Large intestine (tissue), 3 donors: Measurements from ENCODE around the gene STAT6. TPM values are rescaled to one million over a fixed set of nuclear protein-coding genes. Genes with fewer than 3 reads are reported as not detected.

Experiments
- DNase-seq, 2 donors: peaks; one replicate each; pipeline versions ENCODE4 v3.0.0 to v3.0.0-alpha.2; 2013
- H3K27ac ChIP-seq: one replicate; pipeline ENCODE4 v1.5.1; 2013; ENCODE audit warnings: low read length
- H3K27me3 ChIP-seq: 2 replicates; pipeline ENCODE4 v1.6.1; 2013; ENCODE audit warnings: low read length; ENCODE audit not compliant: control insufficient read depth, insufficient read depth
- H3K36me3 ChIP-seq: 2 replicates; pipeline ENCODE4 v1.6.1; 2013; ENCODE audit warnings: low read length; ENCODE audit not compliant: control insufficient read depth, insufficient read depth
- H3K4me1 ChIP-seq: one replicate; pipeline ENCODE4 v1.6.1; 2013; ENCODE audit warnings: low read length; ENCODE audit not compliant: control insufficient read depth, insufficient read depth
- H3K4me3 ChIP-seq: one replicate; pipeline ENCODE4 v1.5.1; 2013; ENCODE audit warnings: low read length
- H3K9me3 ChIP-seq: one replicate; pipeline ENCODE4 v1.6.1; 2013; ENCODE audit warnings: mild to moderate bottlenecking, low read depth, low read length, moderate library complexity; ENCODE audit not compliant: control insufficient read depth
- WGBS: methylation state at CpG from one replicate; pipeline ENCODE4 v1.1.5; 2013; ENCODE audit warnings: low lambda C conversion rate; ENCODE audit not compliant: insufficient coverage; 5-methylcytosine and 5-hydroxymethylcytosine counted together
- polyA plus RNA-seq: library from polyadenylated mRNA; unstranded; fragments of 120-200 nt; gene quantifications from one replicate; pipeline ENCODE4 v1.2.1, GENCODE V29; 2013

The STAT6 gene
- polyA plus RNA-seq, 1 donor = 114 TPM

DNA sequence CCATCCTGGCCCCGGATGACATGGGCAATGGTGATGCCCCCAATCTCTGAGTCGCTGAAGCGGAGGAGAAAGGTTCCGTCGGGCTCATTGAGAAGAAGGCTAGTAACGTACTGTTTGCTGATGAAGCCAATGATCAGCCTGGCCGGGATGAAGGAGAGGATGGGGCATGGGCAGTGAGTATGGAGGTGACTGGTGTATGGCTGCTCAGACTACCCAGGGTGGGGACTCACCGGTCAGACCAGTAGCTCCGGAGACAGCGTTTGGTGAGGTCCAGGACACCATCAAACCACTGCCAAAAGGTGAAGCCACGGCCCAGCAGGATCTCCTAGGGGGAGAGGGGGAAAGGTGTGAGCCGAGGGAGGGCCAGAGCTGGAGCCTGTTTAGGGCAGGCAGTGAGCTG is 11.4 kb downstream of the STAT6 start:
- Histone ChIP-seq H3K9me3 (no peaks in the 10 kb centered on the region), H3K4me1 (peaks cover 13% of the 10 kb centered on the region), H3K4me3 (no peak overlapping the region), H3K27me3 (no peaks in the 10 kb centered on the region), H3K27ac (no peak overlapping the region), H3K36me3 (peaks cover 73% of the 10 kb centered on the region)
- no peak for DNase-seq
- WGBS = no CpG with 5 or more reads among the region's 12 CpGs

DNA sequence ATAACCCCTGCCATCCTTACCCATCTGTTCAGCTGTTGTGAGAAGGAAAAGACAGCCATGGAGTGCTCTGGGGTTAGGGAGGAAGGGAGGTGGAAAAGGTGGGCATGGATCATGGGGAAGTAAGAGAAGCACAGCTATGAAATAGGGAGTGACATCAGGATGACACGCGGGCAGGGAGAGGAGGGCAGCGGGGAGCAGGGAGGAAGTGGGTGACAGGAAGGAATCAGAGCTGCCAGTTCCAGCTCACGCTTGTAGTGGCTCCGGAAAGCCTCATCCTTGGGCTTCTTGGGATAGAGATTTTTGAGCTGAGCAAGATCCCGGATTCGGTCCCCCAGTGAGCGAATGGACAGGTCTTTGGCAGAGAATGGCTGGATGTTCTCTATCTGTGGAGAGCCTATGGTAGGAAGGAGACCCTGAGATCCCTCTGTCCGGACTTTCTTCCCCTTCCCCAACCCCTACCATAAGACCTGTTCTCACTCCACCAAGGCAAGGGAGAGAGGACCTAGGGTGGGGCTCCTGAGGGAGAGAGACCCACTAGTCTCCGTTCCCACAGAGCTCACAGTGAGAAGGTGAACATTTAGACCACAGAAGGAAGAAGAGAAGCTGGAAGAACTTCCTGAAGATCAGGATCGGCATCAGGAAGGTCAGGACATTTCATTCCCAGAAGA is 12.0 kb downstream of the STAT6 start:
- Histone ChIP-seq H3K4me3 (no peak overlapping the region), H3K27ac (no peak overlapping the region), H3K4me1 (peaks cover 13% of the 10 kb centered on the region), H3K27me3 (no peaks in the 10 kb centered on the region), H3K9me3 (no peaks in the 10 kb centered on the region), H3K36me3 (peaks cover 73% of the 10 kb centered on the region)
- no CpG with 5 or more reads among the region's 11 CpGs for WGBS
- no peak for DNase-seq

DNA sequence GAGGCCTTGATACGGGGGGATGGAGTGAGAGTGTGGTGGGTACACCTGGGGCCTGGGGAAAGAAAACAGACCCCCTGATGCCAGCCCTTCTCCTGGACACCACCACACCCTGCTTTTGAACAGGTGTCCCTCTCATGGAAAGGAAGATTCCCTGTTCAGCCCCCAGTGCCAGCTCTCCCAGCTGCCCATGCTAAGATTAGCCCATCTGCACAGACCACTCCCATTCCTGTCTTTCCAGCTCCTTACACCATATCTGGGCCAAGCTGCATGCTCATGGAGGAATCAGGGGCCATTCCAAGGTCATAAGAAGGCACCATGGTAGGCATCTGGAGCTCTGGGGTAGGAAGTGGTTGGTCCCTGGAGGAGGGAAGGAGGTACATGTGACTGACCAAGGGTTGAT is 12.6 kb downstream of the STAT6 start:
- Histone ChIP-seq H3K4me1 (peaks cover 15% of the 10 kb centered on the region), H3K36me3 (peaks cover 71% of the 10 kb centered on the region)
- WGBS = no CpG with 5 or more reads among the region's 1 CpG

DNA sequence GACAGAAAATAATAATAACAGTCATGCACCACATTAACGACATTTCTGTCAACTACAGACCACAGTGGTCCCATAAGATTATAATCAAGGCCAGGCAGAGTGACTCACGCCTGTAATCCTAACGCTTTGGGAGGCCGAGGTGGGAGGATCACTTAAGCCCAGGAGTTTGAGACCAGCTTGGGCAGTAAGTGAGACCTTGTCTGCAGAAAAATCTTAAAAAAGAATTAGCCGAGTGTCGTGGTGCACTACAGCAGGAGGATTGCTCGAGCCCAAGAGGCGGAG is 13.7 kb downstream of the STAT6 start:
- Histone ChIP-seq H3K27me3 (no peaks in the 10 kb centered on the region), H3K4me1 (peaks cover 12% of the 10 kb centered on the region), H3K36me3 (peaks cover 77% of the 10 kb centered on the region), H3K27ac (no peak overlapping the region), H3K4me3 (no peak overlapping the region), H3K9me3 (no peaks in the 10 kb centered on the region)
- DNase-seq = no peak
- WGBS = no CpG with 5 or more reads among the region's 8 CpGs

More for the DNA sequence above, 12.6 kb downstream of the STAT6 start:
- no peaks in the 10 kb centered on the region for H3K9me3 ChIP-seq
- no peaks in the 10 kb centered on the region for H3K27me3 ChIP-seq
- no peak overlapping the region for H3K4me3 ChIP-seq
- no peak overlapping the region for H3K27ac ChIP-seq
- DNase-seq = no peak

DNA sequence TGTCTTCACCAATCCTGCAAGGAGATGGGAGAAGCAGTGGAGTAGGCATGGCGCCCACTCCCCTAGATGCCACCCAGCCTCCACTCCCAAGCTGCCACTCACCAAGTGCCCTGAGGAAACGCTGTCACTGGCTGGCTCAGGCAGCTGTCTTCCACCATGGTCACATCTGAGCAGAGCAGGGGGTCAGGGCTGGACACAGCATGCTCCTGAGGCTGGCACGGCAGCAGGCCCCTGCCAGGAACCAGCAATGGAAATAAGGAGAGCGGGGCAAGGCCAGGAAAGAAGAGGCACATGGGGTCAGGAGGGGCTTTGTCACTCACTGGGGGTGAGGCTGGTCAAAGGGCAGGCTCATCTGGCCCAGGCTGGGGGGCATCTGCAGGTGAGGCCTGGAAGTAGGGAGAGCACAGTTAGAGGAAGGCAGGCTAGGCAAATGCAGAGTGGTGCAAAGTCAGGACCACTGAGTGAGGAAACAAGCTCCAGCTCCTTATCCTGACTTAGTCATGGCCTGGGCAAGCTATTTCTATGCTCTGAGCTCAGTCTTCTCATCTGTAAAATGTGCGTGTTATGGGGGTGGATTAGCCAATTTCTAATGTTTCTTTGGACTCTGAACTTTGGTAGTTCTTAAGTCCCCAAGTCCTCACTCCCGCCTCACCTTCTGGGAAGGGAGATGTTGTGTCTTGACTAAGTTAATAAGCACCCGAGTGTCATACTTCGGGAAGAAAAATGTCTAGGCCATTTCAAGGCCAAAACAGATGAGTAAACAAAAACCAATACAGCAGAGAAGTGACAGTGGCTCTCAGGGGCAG is 14.2 kb downstream of the STAT6 start:
- H3K27me3 ChIP-seq = no peaks in the 10 kb centered on the region
- H3K4me1 ChIP-seq = peaks cover 7% of the 10 kb centered on the region
- no peak overlapping the region for H3K27ac ChIP-seq
- H3K9me3 ChIP-seq = no peaks in the 10 kb centered on the region
- DNase-seq = no peak
- no peak overlapping the region for H3K4me3 ChIP-seq
- no CpG with 5 or more reads among the region's 8 CpGs for WGBS
- peaks cover 79% of the 10 kb centered on the region for H3K36me3 ChIP-seq

DNA sequence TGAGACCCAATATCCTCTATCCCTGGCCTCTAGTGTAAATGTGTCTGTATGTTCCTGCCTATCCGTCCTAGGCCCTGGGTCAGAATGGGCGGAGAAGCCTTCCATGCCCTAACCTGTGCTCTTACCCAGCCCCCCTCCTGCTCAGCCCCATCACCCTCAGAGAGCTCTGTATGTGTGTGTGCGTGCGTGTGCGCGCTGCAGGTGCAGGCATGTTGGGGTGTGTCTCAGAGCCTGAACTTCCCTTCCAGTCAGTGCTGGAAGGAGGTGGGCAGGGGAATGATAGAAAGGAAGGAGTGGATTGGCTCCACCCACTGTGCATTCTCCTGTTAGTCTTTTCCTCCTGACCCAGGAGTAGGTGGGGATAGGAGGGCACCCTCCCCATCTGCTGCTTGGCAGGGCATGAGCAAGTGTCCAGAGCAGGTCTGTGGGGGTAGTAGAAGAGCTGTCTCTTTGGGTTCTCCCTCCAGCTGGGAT is 15.0 kb downstream of the STAT6 start:
- DNase-seq = peak in 1 of 2 donors; percentile 26
- Histone ChIP-seq H3K9me3 (no peaks in the 10 kb centered on the region), H3K36me3 (peaks cover 86% of the 10 kb centered on the region), H3K27me3 (no peaks in the 10 kb centered on the region), H3K4me3 (no peak overlapping the region), H3K4me1 (peaks cover 10% of the 10 kb centered on the region), H3K27ac (no peak overlapping the region)
- WGBS = no CpG with 5 or more reads among the region's 6 CpGs

DNA sequence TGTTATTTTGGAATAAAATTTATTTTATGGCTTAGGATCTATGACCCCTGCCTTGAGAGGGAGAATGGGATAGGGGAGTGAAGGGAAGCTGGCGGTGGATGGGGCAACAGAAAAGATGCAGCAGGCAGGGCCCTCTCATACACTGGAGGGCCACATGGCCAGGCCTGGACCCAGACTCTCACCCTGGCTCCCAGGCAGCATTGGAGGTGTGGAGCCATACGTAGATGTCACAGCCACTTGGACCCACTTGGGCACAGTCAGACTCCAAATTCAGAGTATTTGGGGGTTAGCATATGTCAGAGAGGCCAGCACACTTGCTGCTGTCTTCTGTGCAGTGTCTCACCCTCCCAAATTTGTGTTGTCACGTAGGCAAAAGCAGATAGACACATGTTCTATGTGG is 15.7 kb downstream of the STAT6 start:
- no CpG with 5 or more reads among the region's 3 CpGs for WGBS
- H3K4me1 ChIP-seq = peaks cover 17% of the 10 kb centered on the region
- H3K9me3 ChIP-seq = no peaks in the 10 kb centered on the region

DNA sequence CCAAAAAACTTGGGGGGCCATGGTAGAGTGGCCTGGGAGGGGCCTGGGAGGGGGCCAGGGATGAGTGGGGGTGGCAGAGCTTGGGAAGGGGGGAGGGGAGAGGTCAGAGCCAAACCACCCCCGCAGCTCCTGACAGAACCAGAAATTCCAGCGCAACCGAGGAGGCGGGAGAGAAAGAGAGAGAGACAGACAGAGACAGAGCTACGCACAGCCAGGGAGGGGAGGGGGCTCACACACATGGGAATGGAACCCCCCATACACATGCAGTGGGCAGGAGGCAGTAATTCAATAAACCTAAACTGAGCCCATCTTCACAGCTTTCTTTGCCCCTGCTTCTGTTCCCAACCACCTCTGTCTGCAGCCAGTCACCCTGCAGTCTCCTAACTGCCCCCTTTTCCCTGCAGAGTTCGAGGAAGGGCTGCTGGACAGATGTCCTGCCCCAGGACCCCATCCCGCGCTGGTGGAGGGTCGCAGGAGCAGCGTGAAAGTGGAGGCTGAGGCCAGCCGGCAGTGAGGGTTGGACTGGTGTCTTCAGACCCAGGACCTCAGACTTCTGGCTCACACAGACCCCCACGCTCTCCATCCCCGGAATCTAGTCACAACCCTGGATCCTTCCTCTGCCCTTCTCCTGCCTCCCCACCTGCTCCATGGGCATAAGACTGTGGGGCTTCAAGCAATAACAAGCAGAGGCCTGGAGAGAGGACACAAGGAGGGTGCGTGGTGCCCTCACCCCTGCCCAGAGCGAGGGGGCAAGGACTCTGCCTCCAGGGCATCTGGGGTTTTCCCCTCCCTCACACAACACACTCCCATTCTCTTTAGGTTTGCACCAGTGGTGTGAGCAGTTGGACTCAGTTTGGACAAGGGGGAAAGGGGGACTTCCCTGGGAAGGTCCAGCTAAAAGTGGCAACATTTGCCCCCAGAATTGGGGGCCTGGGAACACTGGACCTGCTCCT is 16.7 kb downstream of the STAT6 start:
- no peak overlapping the region for H3K27ac ChIP-seq
- H3K9me3 ChIP-seq = no peaks in the 10 kb centered on the region
- H3K4me1 ChIP-seq = peaks cover 15% of the 10 kb centered on the region
- no peak for DNase-seq
- no CpG with 5 or more reads among the region's 15 CpGs for WGBS
- H3K27me3 ChIP-seq = no peaks in the 10 kb centered on the region
- peaks cover 81% of the 10 kb centered on the region for H3K36me3 ChIP-seq
- H3K4me3 ChIP-seq = no peak overlapping the region

More for the DNA sequence above, 15.7 kb downstream of the STAT6 start:
- H3K36me3 ChIP-seq = peaks cover 89% of the 10 kb centered on the region
- H3K27ac ChIP-seq = no peak overlapping the region
- H3K4me3 ChIP-seq = no peak overlapping the region
- no peaks in the 10 kb centered on the region for H3K27me3 ChIP-seq
- DNase-seq = no peak

DNA sequence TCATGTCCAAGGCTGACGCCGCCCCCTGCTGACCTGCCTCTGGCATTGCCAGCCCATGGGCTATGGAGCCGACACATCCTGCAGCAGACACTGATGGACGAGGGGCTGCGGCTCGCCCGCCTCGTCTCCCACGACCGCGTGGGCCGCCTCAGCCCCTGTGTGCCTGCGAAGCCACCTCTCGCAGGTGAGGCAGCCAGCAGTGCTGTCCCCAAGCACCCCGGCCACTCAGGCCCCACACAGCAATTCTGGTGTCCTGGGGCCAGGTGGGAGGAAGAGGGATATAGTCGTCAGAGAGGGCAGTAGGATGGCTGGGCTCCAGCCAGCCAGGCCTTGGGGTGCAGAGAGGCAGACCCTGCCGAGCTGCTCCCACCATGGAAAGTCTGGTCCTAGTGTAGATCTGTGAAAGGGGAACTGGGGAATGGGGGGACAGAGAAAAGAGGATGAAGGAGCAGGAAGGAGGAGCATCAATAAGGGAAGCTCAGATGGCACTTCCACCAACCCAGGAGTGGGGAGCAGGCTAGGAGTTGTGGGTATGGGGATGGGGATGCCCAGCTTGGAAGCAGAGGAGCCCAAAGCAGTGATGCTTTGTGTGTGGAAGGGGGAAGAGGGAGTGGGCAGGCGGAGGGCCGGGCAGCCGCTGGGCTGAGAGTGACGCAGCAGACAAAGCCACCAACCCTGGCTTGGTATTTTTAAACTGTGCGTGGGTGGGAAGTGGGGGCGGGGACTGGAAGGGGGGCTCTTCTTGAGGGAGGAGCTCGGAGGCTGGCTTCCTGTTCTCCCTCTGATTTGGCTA is 17.6 kb downstream of the STAT6 start:
- no peak overlapping the region for H3K4me3 ChIP-seq
- H3K9me3 ChIP-seq = no peaks in the 10 kb centered on the region
- DNase-seq = peak; percentile 37 to 44
- H3K4me1 ChIP-seq = peaks cover 15% of the 10 kb centered on the region
- peaks cover 72% of the 10 kb centered on the region for H3K36me3 ChIP-seq
- no peaks in the 10 kb centered on the region for H3K27me3 ChIP-seq
- peak overlapping the region; percentile 35 for H3K27ac ChIP-seq
- WGBS = no CpG with 5 or more reads among the region's 24 CpGs
